Measurements from ENCODE around the gene NCMAP.

NCMAP gene

DNA sequence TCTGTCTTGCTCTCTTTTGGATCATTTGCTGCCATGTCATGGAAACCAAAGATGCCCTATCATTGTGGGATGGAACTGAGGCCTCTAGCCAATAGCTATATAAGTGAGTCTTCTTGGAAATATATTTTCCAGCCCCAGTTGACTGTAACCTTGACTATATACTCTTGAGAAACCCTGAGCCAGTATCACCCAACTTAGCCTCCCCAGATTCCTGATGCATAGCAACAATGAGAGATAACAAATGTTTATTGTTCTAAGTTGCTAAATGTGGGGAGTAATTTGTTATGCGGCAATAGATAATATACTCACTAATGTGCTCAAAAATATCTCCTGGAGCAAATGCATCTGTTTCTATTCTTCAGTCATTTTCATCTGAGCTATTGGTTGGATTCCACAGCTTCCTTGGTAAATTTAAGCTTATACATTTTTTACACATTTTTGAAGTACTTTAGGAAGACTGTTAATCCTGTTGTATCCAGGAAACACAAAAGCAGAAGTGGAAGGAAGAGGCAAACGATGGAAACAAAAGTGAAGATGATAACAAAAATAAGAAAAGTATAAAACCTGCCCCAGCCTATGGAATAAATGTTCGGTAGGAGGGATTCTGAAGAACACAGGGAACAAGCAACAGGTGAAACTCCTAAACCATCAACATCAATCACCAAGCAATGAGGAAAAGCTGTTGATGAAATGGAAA is 80.9 kb downstream of the NCMAP start:
- DNase-seq, result no peak

- DNase-seq, result no peak
Observed at GRCh38 chr1:24639094-24639493, 83.2 kb downstream of the NCMAP start.

DNA sequence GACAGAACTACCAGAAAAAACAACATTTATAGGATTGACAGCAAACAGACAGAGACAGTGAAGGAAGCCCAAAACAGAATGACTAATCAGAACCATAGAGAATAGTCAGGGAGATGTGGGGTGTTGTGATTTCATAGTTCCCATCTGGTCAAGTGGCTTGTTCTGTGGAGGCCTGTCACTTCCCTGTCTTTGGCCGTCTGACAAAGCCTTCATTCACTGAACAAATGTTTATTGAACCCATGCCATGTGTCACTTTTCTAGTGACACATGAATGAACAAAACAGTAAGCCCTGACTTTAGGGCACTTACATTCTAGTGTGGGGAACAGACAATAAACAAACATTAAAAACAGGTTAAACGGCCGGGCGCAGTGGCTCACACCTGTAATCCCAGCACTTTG is 84.0 kb downstream of the NCMAP start:
- no peak for DNase-seq

- peak; percentile 23 for DNase-seq
Observed at GRCh38 chr1:24640288-24640687, 84.4 kb downstream of the NCMAP start.

DNA sequence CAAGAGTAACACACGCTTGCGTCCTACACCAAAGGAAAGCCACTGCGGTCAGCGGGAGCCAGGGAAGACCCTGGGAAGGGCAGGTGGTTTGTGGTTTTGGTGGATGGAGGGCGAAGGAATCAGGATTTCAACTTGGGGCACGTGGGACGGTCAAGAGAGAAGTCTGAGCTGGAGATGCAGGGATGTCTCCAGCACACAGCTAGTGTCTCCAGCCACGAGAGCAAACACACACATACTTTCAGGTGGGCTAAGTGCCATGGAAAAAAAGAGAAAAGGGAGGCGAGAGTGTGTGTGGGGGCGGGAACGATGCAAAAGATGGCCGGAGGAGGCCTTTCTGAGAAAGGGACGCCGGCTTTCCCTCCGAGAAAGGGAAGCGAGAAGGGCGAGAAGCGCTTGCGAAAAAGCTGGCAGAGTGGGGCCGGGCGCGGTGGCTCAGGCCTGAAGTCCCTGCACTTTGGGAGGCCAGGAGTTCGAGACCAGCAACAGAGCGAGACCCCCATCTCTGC is 85.8 kb downstream of the NCMAP start:
- peak; percentile 49 for DNase-seq

- DNase-seq, result peak; percentile 100
Observed at GRCh38 chr1:24642481-24643362, 86.8 kb downstream of the NCMAP start, which contains the start of gene SRRM1. TSS of gene SRRM1 (plus strand) at chr1:24643302. CDS start at chr1:24643327, 25 bp downstream.

- DNase-seq, result peak; percentile 34
Observed at GRCh38 chr1:24643363-24644099, 87.6 kb downstream of the NCMAP start.

DNA sequence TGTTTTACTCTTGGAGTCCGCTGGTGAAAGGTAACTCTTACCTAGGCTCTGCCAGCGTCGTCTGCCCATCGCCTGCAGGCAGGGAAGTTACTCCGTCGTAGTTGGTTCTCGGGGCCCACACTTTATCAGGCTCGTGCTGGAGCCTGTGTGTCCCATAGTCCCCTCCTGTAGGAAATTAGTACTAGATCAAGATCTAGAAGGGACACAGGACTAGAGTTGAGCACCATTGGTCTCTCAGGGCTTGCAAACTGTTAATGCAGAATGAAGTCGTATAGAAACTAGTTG is 88.2 kb downstream of the NCMAP start:
- DNase-seq, result peak; percentile 45

- no peak for DNase-seq
Observed at GRCh38 chr1:24648919-24649318, 93.0 kb downstream of the NCMAP start.

DNA sequence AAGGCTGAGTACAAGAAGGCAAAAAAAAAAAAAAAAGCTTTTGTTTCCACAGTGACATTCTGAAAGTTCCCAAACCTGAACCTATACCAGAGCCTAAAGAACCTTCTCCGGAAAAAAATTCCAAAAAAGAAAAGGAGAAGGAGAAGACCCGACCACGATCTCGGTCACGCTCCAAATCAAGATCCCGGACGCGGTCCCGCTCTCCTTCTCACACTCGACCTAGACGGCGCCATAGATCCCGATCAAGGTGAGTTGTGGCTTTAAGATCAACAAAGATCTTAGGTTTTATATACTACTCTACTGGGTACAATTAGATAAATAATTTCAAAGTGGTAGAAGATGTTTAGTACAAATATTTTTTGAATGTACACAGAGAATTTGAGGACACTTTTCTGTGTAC is 96.5 kb downstream of the NCMAP start:
- DNase-seq, result no peak

DNA sequence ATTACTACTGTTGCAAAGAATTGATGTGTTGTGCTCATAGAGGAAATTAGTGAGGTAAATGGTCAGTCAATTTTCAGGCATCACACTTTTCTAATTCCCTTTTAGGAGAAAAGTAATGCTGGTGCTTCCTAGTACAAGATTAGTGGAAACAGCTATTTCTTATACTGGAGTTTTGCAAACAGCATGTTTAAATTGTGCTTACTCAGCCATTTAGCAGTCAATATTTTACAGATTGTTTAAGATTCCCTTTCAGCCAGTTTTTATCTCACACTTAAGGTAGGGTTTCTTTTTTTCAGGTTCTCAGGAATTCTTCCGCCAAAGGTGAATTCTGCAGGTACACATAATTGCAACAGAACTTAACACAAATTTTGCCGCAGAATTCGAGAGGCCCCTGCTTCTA is 98.1 kb downstream of the NCMAP start:
- DNase-seq, result no peak

DNA sequence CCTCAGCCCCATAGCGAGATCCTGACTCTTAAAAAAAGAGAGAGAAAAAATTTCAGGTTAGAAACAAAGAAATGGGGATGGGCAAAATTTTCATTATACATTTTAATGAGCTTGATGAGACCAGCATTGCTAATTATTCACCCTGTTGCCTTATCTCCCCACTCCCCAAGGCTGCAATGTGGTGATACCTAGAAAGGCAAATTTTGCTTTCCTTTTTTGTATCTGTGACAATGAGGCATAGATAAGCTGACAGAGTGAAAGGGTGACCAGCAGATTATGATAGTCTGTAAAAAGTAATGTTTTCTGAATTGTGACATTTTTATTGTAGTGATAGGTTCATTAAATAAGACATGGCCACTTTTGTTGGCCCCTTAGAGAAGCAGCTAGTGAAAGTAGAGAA is 100.2 kb downstream of the NCMAP start:
- peak; percentile 88 for DNase-seq

GRCh38 chr1:24657781-24658180 is 101.9 kb downstream of the NCMAP start:
- no peak for DNase-seq
